Endodermal cell (in vitro differentiated cells): ENCODE data around the gene FRMPD4. TPM values are rescaled to one million over a fixed set of nuclear protein-coding genes. Genes with fewer than 3 reads are reported as not detected.

Experiments
- DNase-seq: peaks from one replicate; pipeline ENCODE4 v3.0.0-alpha.2; 2017
- H3K27ac ChIP-seq: 2 replicates; pipeline ENCODE4 v1.5.1; 2013; ENCODE audit warnings: mild to moderate bottlenecking, low read depth, low read length, moderate library complexity
- H3K27me3 ChIP-seq: 2 replicates; pipeline ENCODE4 v1.6.1; 2013; ENCODE audit warnings: mild to moderate bottlenecking, low read length, moderate library complexity; ENCODE audit not compliant: insufficient read depth, control insufficient read depth, poor library complexity, severe bottlenecking
- H3K36me3 ChIP-seq: 2 replicates; pipeline ENCODE4 v1.7.0; 2013; ENCODE audit warnings: mild to moderate bottlenecking, low read length, moderate library complexity; ENCODE audit not compliant: control insufficient read depth, insufficient read depth
- H3K4me1 ChIP-seq: one replicate; pipeline ENCODE4 v1.7.0; 2013; ENCODE audit warnings: low read length; ENCODE audit not compliant: control insufficient read depth, insufficient read depth
- H3K4me3 ChIP-seq: 2 replicates; pipeline ENCODE4 v1.5.1; 2013; ENCODE audit warnings: mild to moderate bottlenecking, low read length, moderate library complexity
- H3K9ac ChIP-seq: 2 replicates; pipeline ENCODE4 v1.6.1; 2013; ENCODE audit warnings: mild to moderate bottlenecking, low read length, moderate library complexity; ENCODE audit not compliant: poor library complexity, severe bottlenecking; ENCODE audit errors: extremely low read depth
- H3K9me3 ChIP-seq: 2 replicates; pipeline ENCODE4 v1.6.1; 2013; ENCODE audit warnings: mild to moderate bottlenecking, low read length, moderate library complexity; ENCODE audit not compliant: control insufficient read depth
- H3K27ac Mint-ChIP-seq: 2 replicates; pipeline ENCODE4 v1.8.0; 2020; ENCODE audit warnings: mixed read lengths
- H3K27me3 Mint-ChIP-seq: 2 replicates; pipeline ENCODE4 v1.8.0; 2021; ENCODE audit warnings: mild to moderate bottlenecking, mixed read lengths; ENCODE audit not compliant: insufficient read depth
- H3K36me3 Mint-ChIP-seq: 2 replicates; pipeline ENCODE4 v1.8.0; 2020; ENCODE audit warnings: low read depth, mixed read lengths
- H3K4me1 Mint-ChIP-seq: 2 replicates; pipeline ENCODE4 v1.8.0; 2020; ENCODE audit warnings: mixed read lengths
- H3K4me3 Mint-ChIP-seq: 2 replicates; pipeline ENCODE4 v1.8.0; 2020; ENCODE audit warnings: mild to moderate bottlenecking, moderate library complexity, mixed read lengths
- H3K9me3 Mint-ChIP-seq: 2 replicates; pipeline ENCODE4 v1.8.0; 2020; ENCODE audit warnings: mild to moderate bottlenecking, mixed read lengths
- CTCF ChIP-seq: fragments of 200-600 bp; sonication (generic); conservative IDR thresholded peaks from 2 replicates; pipeline ENCODE4 v1.5.0; 2021; ENCODE audit warnings: antibody characterized with exemption, mild to moderate bottlenecking
- WGBS, 2 experiments: methylation state at CpG; one replicate each; pipeline versions ENCODE4 v1.1.5 to v1.1.7; 2013; ENCODE audit warnings: missing lambda C conversion rate in 2 of 2, mixed read lengths in 1 of 2; ENCODE audit not compliant: insufficient coverage in 1 of 2, insufficient read length in 1 of 2; 5-methylcytosine and 5-hydroxymethylcytosine counted together
- total RNA-seq, 2 donors: library from RNA; stranded (reverse); fragmentation: NEBNext Ultra II Directional in 1 of 2; extraction: Animal tissue kit (Norgen Biotek cat#: 25700) in 1 of 2; gene quantifications; 2 replicates in 1 of 2; 3 replicates in 1 of 2; pipeline ENCODE4 v1.2.1, GENCODE V29; 2021

FRMPD4 gene
- total RNA-seq, 2 donors from 2014 or later, result 0.09 to 0.81 TPM

- Mint-ChIP-seq H3K27ac (no peak overlapping the region), H3K4me3 (no peak overlapping the region), H3K36me3 (no peaks in the 10 kb centered on the region), H3K9me3 (peaks cover 4% of the 10 kb centered on the region), H3K27me3 (no peaks in the 10 kb centered on the region), H3K4me1 (no peaks in the 10 kb centered on the region)
- Histone ChIP-seq H3K9ac (no peak overlapping the region), H3K4me1 (no peaks in the 10 kb centered on the region), H3K4me3 (no peak overlapping the region), H3K27me3 (no peaks in the 10 kb centered on the region), H3K27ac (no peak overlapping the region), H3K36me3 (no peaks in the 10 kb centered on the region), H3K9me3 (no peaks in the 10 kb centered on the region)
- no peak for DNase-seq
- 81 to 83% methylated on average over 1 to 2 of the region's 2 CpGs for WGBS, 2 experiments
- no peak for TF ChIP-seq CTCF
Observed at GRCh38 chrX:12237771-12238170, 99.5 kb downstream of the FRMPD4 start.

GRCh38 chrX:12239356-12240082, 101.2 kb downstream of the FRMPD4 start:
- Histone ChIP-seq H3K27ac (no peak overlapping the region), H3K36me3 (no peaks in the 10 kb centered on the region), H3K9ac (no peak overlapping the region), H3K4me1 (no peaks in the 10 kb centered on the region), H3K27me3 (no peaks in the 10 kb centered on the region), H3K4me3 (no peak overlapping the region), H3K9me3 (no peaks in the 10 kb centered on the region)
- no peaks in the 10 kb centered on the region for H3K9me3 Mint-ChIP-seq
- no peak for TF ChIP-seq CTCF
- H3K27ac Mint-ChIP-seq, result no peak overlapping the region
- H3K36me3 Mint-ChIP-seq, result no peaks in the 10 kb centered on the region
- no peak overlapping the region for H3K4me3 Mint-ChIP-seq
- peaks cover 5% of the 10 kb centered on the region for H3K4me1 Mint-ChIP-seq
- 93% methylated on average over 4 of the region's 5 CpGs; no CpG with 5 or more reads in 1 of the 2 experiments for WGBS, 2 experiments
- DNase-seq, result no peak
- H3K27me3 Mint-ChIP-seq, result no peaks in the 10 kb centered on the region

- no peaks in the 10 kb centered on the region for H3K36me3 ChIP-seq
- no peak for TF ChIP-seq CTCF
- no peak overlapping the region for H3K4me3 Mint-ChIP-seq
- no peaks in the 10 kb centered on the region for H3K4me1 ChIP-seq
- no peak for DNase-seq
- no peaks in the 10 kb centered on the region for H3K36me3 Mint-ChIP-seq
- H3K4me3 ChIP-seq, result no peak overlapping the region
- WGBS, 2 experiments, result 100% methylated on average over 1 of the region's 1 CpG; no CpG with 5 or more reads in 1 of the 2 experiments
- no peak overlapping the region for H3K27ac ChIP-seq
- no peak overlapping the region for H3K9ac ChIP-seq
- H3K9me3 ChIP-seq, result no peaks in the 10 kb centered on the region
- H3K4me1 Mint-ChIP-seq, result peaks cover 14% of the 10 kb centered on the region
- H3K27me3 ChIP-seq, result no peaks in the 10 kb centered on the region
- no peak overlapping the region for H3K27ac Mint-ChIP-seq
- H3K9me3 Mint-ChIP-seq, result no peaks in the 10 kb centered on the region
- H3K27me3 Mint-ChIP-seq, result no peaks in the 10 kb centered on the region
Observed at GRCh38 chrX:12240491-12240890, 102.2 kb downstream of the FRMPD4 start.
